KBM-7 (cell line): Measurements from ENCODE around the gene TMEM225.
"Not testable (repeated sequence)": the region's sequence is repeated elsewhere in the genome, so short reads cannot be mapped to it uniquely, and the experiment has no call there.

Source experiments
- DNase-seq: peaks from one replicate; pipeline ENCODE4 v3.0.0-alpha.2; 2015
- in situ Hi-C: fragments of 300-500 bp; cut with MboI; formaldehyde crosslinking; loops from 2 replicates; pipeline ENCODE4 v1.14.3; 2020; ENCODE audit warnings: low sequenced_read_pairs, low pct_unique_long_range_greater_than_20kb, mixed read lengths

Gene TMEM225, protein sequence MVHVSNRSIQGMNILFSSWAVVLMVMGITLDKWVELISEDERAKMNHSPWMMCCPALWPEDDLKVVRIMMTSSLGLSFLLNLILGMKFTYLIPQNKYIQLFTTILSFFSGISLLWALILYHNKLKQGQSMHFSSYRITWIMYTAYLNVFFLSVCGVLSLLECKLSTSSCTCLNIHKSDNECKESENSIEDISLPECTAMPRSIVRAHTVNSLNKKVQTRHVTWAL

DNA sequence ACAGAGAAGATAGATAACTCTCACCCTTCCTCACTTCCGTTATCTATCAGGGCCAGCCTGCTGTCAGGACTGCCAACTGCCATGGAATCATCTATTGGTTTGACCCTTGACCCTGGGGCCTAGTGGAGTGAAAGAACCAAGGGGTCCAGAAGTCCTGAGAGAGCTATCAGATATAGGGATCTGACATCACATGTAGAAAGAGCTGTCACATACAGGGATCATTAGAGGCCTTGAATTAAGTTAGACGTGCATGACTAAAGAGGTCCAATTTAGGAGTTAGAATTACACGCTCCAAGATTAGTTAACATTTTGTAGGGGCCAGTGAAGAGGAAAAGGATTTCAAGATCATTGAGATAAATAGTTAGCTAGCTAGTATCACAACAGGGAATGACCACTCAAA, at the start of gene TMEM225:
Gene TMEM225 (minus strand): TSS at position 101 of the 400 bp plus-strand sequence. CDS start 245 bp downstream, outside the sequence.
- DNase-seq, result no peak
- in situ Hi-C loops, result no loop called here

DNA sequence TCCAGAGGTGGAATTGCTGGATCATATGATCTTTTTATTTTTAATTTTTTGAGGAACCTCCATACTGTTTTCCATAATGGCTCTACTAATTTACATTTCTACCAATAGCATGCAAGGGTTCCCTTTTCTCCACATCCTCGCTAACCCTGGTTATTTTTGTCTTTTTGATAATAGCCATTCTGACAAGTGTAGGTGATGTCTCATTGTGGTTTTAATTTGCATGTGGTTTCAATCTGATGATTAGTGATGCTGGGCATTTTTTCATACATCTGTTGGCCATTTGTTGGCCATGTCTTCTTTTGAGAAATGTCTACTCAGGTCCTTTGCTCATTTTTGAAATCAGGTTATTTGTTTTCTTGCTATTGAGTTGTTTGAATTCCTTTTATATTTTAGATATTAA, 38.6 kb upstream of the TMEM225 start:
- in situ Hi-C loops, result no loop called here

DNA sequence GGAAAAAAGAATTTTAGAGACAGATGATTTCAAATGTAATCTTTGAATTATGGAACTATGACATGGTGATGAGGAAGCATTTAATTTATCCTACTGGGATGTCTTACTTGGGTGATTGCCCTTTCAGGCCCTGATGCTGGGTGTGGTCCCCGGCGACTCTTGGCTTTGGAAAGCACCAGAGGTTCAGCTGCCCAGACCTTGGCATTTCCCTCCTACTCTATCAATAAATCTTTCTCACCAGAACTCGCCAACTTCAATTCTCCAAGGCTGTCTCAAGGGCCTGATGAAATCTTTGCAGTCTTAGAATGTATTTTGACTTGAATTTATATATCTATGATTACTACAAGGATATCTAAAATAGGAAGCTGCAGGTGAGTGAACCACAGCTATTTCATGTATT, 35.5 kb upstream of the TMEM225 start:
- in situ Hi-C loops, result no loop called here
- DNase-seq, result no peak

More for the DNA sequence above, 38.6 kb upstream of the TMEM225 start:
- no peak for DNase-seq

DNA sequence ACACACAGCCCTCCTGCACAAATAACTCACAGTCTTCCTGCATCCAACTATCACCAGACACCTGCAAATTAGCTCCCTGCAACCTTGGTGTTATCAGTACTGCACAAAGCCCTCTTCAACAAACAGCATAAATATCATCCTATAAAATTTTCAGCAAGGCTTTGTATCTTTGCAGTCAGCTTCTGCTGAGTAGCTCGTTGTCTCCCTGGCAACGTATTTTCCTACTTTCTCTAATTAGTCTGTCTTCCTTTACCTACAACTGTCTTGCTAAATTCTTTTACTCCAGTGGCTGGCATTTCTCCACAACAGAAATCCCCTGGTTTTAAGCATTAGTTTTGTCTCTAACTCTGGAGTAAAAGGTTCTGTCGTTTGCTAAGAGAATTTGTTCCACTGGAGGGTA, 20.4 kb upstream of the TMEM225 start:
- in situ Hi-C loops, result no loop called here
- no peak for DNase-seq

DNA sequence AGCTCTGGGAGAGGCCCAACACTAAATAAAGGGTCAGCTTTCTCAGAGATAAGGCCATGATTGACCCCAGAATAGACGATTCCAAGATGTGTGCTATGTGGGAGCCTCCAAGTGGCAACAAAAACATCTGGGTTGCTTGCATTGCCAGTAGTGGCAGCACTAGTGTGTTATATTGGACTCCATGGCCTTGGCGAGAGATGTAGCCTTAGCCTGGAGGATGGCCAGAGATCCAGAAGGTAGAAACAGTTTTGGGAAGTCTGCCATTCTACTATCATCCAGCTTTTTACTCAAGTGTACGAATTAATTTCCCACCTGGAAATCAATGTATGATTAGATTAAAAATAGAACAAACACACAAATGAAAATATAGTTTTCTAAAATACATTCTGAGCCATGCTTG, 19.5 kb upstream of the TMEM225 start:
- no peak for DNase-seq
- in situ Hi-C loops, result no loop called here

DNA sequence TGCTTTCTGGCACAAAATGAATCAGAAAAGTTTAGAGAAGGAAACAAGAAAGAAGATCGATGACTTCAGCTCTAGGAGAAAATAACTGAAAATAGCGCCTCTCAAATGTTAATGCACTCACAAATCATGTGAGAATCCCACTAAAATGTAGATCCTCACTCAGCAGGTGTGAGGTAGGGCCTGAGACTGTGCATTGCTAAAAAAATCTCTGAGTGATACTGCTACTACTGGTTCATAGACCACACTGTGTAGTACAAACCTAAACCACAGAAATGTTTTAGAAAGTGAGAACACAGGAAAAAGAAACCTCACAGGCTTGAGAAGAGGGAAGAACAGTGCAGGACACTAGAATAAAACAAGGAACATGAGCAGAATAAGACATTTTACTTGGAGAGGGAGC, 18.5 kb upstream of the TMEM225 start:
- in situ Hi-C loops, result no loop called here
- no peak for DNase-seq

DNA sequence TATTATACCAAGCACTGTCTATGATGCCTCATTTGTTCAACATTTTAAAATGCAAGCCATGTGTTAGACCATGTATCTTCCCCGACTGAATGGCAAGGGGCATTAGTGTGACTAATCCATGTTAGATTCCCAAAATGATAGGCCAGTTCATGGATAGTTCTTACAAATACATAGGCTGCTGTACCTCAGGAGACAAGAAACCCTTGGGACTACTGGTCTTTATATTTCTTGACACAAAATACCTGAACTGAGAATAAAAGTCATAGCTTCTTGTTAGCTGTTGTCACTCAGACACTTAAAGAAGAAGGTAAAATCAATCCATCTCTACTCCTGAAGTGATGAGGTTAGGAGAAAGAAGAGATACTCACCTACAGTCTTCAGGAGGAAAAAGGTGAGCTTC, 16.4 kb upstream of the TMEM225 start, which contains the start of gene OR8D4:
Gene OR8D4 (plus strand): TSS at position 301 of the 400 bp plus-strand sequence. CDS start 4,265 bp downstream, outside the sequence.
- no peak for DNase-seq
- in situ Hi-C loops, result no loop called here

DNA sequence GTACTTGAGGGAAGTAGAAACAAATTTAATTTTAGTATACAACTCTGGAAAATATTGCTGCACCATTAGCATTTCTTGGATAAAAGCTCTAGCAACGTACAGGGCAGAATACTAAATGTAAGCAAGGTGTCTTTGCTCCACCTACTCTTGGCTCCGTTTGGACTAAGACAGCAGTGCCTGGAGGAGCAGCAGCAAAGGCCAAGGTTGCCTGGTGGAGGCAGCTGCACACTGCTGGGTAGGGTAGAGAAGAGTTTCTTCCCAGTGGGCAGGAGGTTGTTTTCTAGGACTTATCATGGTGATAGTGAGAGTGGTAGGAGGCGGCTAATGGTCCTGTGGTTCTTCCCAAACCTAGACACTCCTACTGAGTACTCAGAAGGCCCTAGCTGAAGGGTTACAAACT, 14.3 kb upstream of the TMEM225 start:
- in situ Hi-C loops, result no loop called here
- no peak for DNase-seq

DNA sequence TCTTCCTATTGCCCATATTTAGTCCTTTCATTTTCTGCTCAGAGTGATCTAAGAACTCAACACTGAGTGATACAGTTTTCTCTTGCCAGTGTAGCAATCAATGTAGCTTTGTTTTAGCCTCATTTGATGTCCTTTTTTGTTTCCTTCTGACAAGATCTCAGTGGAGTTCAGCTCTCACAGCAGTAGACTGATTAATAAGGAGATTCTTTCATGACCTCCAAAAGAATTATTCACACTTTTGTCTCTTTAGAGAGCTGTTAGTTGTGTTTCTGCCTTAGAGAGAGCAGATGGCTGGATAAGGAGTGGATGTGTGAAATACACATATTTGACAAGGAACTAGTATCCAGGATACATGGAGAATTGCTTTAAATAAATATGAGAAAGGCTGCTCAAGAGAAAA, 6.6 kb upstream of the TMEM225 start:
- in situ Hi-C loops, result no loop called here
- DNase-seq, result no peak

DNA sequence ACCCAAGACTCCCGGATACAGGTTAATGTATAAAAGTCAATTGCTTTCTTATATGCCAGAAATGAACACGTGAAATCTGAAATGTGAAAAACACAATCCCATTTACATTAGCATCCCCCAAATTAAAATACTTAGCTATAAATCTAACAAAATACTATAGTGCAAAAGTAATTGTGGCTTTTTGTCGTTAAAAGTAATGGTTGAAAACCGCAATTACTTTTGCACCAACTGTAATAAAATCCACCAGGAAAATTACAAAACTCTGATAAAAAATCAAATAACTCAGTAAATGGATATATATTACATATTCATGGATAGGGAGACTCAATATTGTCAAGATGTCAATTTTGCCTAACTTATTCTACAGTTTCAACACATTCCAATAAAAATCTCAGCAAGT, 4.6 kb downstream of the TMEM225 start:
- in situ Hi-C loops, result no loop called here
- no peak for DNase-seq

DNA sequence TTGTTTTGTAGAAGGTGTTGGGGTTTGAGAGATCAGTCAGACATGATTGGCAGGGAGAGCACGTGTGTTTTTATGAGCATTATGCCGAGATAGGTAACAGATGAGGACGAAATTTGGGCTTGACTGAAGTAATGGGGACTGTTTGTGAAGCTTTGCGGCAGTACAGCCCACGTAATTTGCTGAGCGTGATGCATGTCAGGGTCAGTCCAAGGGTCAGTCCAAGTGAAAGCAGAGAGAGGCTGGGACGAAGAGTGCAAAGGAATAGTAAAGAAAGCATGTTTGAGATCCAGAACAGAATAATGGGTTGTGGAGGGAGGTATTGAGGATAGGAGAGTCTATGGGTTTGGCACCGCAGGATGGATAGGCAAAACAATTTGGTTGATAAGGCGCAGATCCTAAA, 17.7 kb downstream of the TMEM225 start:
- DNase-seq, in situ Hi-C loops: not testable (repeated sequence)

DNA sequence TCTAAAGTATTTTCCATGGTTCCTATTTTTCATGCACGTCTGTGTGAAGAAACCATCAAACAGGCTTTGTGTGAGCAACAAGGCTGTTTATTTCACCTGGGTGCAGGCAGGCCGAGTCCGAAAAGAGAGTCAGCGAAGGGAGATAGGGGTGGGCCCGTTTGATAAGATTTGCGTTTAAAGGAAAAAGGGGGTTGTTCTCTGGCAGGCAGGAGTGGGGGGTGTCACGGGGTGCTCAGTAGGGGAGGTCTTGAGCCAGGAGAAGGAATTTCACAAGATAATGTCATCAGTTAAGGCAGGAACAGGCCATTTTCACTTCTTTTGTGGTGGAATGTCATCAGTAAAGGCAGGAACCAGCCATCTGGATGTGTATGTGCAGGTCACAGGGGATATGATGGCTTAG, 20.2 kb downstream of the TMEM225 start:
- DNase-seq, in situ Hi-C loops: not testable (repeated sequence)

DNA sequence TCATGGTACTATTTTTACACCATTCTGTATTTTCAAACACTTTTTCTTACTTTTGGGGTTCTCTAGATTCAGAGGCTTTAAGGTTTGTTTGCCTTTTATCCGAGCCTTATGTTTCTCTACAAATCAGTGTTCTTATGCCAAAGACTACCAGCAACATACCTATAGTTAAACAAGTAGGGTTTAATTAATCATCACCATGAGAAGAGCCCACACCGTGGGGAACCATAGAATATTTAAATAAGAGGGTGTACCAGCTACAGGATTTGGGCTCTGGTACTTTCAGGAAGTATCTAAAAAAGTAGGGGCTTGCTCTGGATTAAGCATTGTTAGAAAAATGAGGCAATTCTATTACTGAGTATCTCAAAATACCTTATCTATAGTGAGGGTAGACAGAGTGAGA, 25.7 kb downstream of the TMEM225 start:
- DNase-seq, result no peak
- in situ Hi-C loops, result no loop called here

DNA sequence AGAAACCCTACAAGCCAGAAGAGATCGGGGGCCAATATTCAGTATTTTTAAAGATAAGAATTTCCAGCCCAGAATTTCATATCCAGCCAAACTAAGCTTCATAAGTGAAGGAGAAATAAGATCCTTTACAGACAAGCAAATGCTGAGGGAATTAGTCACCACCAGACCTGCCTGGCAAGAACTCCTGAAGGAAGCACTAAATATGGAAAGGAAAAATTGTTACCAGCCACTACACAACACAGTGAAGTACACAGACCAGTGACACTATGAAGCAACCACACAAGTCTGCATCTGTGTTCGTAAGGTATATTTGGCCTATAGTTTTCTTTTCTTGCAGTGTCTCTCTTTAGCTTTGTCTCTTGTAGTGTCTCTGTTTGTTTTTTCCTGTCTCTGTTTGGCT, 29.0 kb downstream of the TMEM225 start:
- in situ Hi-C loops, result no loop called here
- no peak for DNase-seq

DNA sequence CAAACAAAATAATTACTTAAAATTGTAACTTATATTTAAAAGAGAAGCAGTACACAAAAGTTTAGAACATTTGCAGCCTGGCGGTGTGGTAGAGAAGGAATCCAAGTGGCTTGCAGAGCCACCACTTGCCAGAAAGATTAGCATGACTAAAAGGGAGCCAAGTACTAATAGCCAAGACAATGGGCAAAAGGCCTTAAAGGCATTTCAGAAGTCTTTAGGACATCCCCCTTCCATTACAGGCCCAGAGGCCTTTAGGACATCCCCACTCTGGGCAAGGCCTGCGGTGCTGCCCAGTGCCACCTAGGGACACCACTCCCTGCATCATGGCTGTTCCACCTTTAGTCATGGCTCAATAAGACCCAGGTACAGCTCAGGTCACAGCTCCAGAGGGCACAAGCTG, 32.4 kb downstream of the TMEM225 start:
- no peak for DNase-seq
- in situ Hi-C loops, result no loop called here

DNA sequence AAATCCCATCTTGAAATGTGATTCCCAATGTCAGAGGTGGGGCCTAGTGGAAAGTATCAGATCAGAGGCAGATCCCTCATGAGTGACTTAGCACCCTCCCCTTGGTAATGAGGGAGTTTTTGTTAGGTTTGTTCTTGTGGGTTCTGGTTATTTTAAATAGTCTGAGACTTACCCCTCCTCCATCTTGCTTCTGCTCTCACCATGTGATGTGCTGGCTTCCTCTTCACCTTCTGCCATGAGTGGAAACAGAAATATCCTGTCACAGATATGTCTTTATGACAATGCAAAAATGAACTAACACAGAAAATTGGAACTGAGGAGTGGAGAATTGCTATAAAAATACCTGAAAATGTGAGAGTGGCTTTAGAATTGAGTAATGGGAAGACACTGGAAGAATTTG, 33.1 kb downstream of the TMEM225 start:
- in situ Hi-C loops, result no loop called here
- no peak for DNase-seq

DNA sequence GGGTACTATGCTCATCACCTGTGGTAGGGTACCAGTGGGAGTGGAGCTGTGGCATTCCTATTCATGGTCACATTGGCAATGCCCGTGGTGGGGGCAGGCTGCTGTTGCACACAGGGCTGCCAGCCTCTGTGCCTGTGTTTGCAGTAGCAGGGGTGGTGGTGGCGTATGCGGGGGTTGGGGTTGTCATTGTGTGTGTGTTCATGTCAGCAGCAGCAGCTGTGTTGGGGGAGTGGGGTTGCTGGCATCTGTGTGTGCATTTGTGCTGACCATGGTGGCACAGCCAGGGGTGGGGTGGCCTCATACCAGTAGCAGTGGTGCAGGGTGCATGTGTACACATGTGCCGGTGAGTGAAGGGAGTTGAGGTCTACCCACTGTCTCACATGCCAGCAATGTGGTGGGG, 34.4 kb downstream of the TMEM225 start:
- DNase-seq, result no peak
- in situ Hi-C loops, result no loop called here

DNA sequence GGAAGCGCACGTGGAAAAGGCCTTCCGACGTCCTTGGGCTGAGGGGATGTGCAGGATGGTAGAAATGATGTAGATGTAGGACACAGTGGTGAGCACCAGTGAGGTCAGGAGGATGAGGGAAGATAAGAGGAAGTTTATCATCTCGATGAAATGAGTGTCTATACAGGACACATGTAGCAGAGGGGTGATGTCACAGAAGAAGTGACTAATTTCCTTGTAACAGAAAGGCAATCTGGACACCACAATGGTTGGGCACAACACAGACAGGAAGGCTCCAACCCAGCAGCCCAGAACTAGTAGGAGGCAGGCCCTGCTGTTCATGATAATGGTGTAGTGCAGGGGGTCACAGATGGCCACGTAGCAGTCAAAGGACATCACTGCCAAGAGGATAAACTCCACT, 44.3 kb downstream of the TMEM225 start:
- no peak for DNase-seq
- in situ Hi-C loops, result no loop called here

DNA sequence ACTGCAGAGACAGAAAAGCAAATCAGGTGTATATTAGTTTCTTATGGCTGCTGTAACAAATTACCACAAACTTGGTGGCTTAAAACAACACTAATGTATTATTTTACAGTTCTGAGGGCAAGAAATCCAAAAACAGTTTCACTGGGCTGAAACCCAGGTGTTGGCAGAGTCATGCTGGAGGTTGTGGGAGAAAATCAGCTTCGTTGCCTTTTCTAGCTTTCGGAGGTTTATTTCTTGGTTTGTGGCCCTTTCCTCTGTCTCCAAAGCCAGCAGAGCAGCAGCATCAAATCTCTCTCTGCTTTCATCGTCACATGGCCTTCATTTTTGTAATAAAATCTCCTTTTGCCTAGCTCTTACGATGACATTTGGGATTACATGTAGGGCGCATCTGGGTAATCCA, 46.3 kb downstream of the TMEM225 start:
- no peak for DNase-seq
- in situ Hi-C loops, result no loop called here

DNA sequence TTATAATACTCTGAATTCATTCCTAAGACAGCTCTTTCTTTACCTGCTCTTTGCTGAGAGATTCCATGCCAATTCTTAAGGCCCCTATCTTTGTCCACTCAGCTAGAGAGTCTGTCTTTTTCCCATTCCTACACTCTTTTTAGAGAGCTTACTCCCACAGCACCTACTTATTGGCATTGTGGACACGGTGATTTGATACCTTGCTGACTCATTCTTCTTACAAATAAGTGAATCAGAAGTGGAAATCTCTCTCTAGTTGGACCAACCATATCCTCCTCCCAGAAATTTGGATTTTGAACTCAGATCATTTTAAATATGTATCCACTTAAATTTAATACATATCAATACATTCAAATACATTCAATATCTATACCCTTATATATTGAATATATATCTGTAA, 46.8 kb downstream of the TMEM225 start:
- in situ Hi-C loops, result no loop called here
- DNase-seq, result no peak

DNA sequence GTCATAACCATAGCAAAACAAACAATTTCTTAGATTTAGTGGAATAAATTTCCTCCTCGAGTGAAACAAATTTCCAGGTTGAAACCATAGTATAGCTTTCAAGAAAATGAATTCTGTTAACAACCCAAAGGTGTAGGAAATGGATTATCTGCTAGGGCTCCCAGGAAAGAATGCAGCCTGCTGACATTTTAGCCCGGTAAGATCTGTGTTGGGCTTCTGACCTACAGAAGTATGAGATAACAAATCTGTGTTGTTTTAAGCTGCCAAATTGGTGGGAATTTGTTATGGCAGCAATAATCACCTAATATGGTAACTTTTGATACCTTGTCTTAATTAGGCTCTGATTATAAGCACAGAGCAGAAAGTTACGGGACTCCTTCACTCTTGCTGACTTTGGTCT, 47.3 kb downstream of the TMEM225 start:
- no peak for DNase-seq
- in situ Hi-C loops, result no loop called here
